Measurements from ENCODE around the gene HOXB5. TPM values are rescaled to one million over a fixed set of nuclear protein-coding genes. Genes with fewer than 3 reads are reported as not detected.

The HOXB5 gene
- total and polyA plus RNA-seq, 12 donors: 0.12 to 10.5 (median 3.6) TPM

DNA sequence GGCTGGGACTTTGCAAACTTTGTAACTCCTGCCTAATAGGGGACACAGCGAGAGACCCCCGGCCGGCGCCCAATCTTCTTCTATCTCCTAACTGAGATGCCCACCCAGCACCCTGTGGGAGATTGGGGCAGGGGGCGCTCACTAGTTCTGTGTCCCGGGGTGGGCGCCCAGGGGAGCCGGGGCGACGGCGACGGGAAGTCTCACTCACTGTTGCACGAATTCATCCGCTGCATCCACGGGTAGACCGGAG is 3.9 kb upstream of the HOXB5 start:
- TF ChIP-seq POLR2A (IDR thresholded peaks at IDR 0.05): no peak
- TF ChIP-seq, protein P1, sequence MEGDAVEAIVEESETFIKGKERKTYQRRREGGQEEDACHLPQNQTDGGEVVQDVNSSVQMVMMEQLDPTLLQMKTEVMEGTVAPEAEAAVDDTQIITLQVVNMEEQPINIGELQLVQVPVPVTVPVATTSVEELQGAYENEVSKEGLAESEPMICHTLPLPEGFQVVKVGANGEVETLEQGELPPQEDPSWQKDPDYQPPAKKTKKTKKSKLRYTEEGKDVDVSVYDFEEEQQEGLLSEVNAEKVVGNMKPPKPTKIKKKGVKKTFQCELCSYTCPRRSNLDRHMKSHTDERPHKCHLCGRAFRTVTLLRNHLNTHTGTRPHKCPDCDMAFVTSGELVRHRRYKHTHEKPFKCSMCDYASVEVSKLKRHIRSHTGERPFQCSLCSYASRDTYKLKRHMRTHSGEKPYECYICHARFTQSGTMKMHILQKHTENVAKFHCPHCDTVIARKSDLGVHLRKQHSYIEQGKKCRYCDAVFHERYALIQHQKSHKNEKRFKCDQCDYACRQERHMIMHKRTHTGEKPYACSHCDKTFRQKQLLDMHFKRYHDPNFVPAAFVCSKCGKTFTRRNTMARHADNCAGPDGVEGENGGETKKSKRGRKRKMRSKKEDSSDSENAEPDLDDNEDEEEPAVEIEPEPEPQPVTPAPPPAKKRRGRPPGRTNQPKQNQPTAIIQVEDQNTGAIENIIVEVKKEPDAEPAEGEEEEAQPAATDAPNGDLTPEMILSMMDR (IDR thresholded peaks at IDR 0.05): no peak
- H3K4me1 ChIP-seq (replicated peaks in 1 of 2): peaks cover 0 to 40% of the 10 kb centered on the region in 2 donors
- peak overlapping the region in 3 of 4 donors; percentile 48 to 72 (median 50) for H3K4me3 ChIP-seq
- no peak for DNase-seq
- no peaks in the 10 kb centered on the region for H3K27me3 ChIP-seq
- 0 to 8% (median 3%) methylated on average over 1 to 16 of the region's 16 CpGs for WGBS, 4 donors
- no peaks in the 10 kb centered on the region for H3K9me3 ChIP-seq (replicated peaks in 1 of 3)
- peaks cover 0 to 13% of the 10 kb centered on the region in 2 donors for H3K36me3 ChIP-seq (replicated peaks in 1 of 2)
- intact Hi-C loops (cut with DNase I): loop anchor here (5.0 to 10.0 kb wide), 2 partner anchors 253 to 260 kb away; no protein-coding TSS in a partner anchor
- H3K27ac ChIP-seq: peak overlapping the region in 3 of 5 donors; percentile 75 to 87 (median 84)

DNA sequence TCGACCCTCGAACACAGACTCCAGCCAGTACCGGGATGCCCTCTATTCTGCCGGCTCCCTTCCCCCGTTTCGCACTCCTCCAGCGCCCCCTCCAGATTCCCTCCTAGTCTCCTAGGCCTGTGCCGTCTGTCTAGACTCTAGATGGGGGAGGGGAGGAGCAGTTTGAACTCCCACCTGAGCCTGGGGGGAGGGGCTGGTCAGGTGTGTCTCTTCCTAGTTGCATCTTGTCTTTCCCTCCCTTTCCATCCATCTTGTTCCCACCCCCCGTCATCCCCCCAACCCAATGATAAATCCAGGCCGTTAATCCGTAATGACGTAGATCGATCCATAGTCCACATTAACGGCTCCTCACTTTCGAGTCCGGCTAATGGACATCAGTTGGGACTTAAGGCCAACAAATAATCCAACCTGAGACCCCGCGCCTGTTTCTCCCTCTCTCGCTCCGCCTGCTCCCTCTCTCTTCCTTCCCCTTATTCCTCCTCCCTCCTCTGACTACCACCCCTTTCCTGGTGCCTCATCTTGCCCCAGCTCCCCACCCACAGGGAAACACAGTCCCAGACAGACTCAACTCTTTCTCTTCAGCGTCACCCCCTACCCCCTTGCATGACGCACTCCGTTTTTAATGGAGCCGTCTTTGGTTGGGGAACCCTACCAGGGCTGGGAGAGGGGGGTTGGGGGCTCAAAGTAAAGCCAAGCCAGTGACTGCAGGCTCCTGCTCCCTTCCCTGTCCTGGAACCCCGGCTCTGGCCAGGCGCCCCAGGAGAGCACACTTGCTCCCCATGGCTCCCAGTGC is 3.4 kb upstream of the HOXB5 start:
- peak overlapping the region in 3 of 5 donors; percentile 75 to 87 (median 84) for H3K27ac ChIP-seq
- WGBS, 4 donors: 35 to 50% (median 41%) methylated on average over 19 to 26 of the region's 26 CpGs
- peak overlapping the region in 2 of 4 donors; percentile 50 to 72 for H3K4me3 ChIP-seq
- no peaks in the 10 kb centered on the region for H3K27me3 ChIP-seq
- intact Hi-C loops (cut with DNase I): loop anchor here (5.0 to 10.0 kb wide), 2 partner anchors 252 to 260 kb away; no protein-coding TSS in a partner anchor
- no peaks in the 10 kb centered on the region for H3K9me3 ChIP-seq (replicated peaks in 1 of 3)
- TF ChIP-seq POLR2A (IDR thresholded peaks at IDR 0.05): no peak
- TF ChIP-seq, protein P1 (IDR thresholded peaks at IDR 0.05): no peak
- peaks cover 0 to 35% of the 10 kb centered on the region in 2 donors for H3K4me1 ChIP-seq (replicated peaks in 1 of 2)
- peaks cover 0 to 13% of the 10 kb centered on the region in 2 donors for H3K36me3 ChIP-seq (replicated peaks in 1 of 2)
- DNase-seq: peak in 1 of 7 donors; percentile 66

DNA sequence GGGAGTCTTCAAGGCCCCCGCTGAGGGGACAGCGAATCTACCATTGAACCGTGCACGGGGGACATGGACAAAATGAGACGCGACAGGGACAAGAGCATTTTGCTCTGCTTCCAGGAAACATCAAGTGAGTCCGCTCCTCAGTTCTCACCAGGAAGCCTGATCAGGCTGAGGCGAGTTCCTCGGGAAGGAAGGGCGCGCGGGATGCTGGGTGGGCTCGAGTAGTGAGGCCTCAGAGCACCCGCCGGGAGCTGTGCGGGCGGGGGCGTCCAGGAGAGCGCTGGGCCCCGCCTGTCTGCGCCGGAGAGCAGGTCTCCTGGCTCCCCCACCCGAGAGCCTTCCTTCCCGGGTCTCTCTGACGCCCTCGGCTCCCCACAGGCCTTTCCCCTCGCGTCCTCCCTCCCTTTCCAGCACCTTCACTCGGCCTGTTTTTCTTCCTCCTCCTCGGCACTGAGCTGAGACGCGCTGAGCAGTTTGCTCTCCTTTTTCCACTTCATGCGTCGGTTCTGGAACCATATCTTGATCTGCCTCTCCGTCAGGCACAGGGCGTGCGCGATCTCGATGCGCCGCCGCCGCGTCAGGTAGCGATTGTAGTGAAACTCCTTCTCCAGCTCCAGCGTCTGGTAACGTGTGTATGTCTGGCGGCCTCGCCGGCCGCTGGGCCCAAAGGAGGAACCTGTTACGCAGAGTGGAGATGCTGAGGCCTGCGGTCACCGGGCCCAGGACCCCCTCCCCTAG is 2.6 kb upstream of the HOXB5 start:
- H3K27me3 ChIP-seq: no peaks in the 10 kb centered on the region
- H3K27ac ChIP-seq: peak overlapping the region in 2 of 5 donors; percentile 84 to 87
- peak overlapping the region in 1 of 4 donors; percentile 72 for H3K4me3 ChIP-seq
- intact Hi-C loops (cut with DNase I): loop anchor here (5.0 to 10.0 kb wide), 2 partner anchors 251 to 259 kb away; no protein-coding TSS in a partner anchor
- H3K36me3 ChIP-seq (replicated peaks in 1 of 2): peaks cover 0 to 13% of the 10 kb centered on the region in 2 donors
- TF ChIP-seq, protein P1 (IDR thresholded peaks at IDR 0.05): no peak
- TF ChIP-seq POLR2A (IDR thresholded peaks at IDR 0.05): peak in 1 of 2 donors; percentile 3
- DNase-seq: peak in 1 of 7 donors; percentile 66
- 55 to 76% (median 66%) methylated on average over 36 to 54 of the region's 54 CpGs for WGBS, 4 donors
- H3K9me3 ChIP-seq (replicated peaks in 1 of 3): no peaks in the 10 kb centered on the region
- peaks cover 0 to 33% of the 10 kb centered on the region in 2 donors for H3K4me1 ChIP-seq (replicated peaks in 1 of 2)
